ENCODE measurements around the gene PECR. TPM values are rescaled to one million over a fixed set of nuclear protein-coding genes. Genes with fewer than 3 reads are reported as not detected.

The PECR gene
- total and polyA plus RNA-seq, 2 of the 13 experiments (the other 11 are each of a cell fraction or from before 2014, with no cell fraction given) = 151 to 153 TPM

- TF ChIP-seq, protein P1, sequence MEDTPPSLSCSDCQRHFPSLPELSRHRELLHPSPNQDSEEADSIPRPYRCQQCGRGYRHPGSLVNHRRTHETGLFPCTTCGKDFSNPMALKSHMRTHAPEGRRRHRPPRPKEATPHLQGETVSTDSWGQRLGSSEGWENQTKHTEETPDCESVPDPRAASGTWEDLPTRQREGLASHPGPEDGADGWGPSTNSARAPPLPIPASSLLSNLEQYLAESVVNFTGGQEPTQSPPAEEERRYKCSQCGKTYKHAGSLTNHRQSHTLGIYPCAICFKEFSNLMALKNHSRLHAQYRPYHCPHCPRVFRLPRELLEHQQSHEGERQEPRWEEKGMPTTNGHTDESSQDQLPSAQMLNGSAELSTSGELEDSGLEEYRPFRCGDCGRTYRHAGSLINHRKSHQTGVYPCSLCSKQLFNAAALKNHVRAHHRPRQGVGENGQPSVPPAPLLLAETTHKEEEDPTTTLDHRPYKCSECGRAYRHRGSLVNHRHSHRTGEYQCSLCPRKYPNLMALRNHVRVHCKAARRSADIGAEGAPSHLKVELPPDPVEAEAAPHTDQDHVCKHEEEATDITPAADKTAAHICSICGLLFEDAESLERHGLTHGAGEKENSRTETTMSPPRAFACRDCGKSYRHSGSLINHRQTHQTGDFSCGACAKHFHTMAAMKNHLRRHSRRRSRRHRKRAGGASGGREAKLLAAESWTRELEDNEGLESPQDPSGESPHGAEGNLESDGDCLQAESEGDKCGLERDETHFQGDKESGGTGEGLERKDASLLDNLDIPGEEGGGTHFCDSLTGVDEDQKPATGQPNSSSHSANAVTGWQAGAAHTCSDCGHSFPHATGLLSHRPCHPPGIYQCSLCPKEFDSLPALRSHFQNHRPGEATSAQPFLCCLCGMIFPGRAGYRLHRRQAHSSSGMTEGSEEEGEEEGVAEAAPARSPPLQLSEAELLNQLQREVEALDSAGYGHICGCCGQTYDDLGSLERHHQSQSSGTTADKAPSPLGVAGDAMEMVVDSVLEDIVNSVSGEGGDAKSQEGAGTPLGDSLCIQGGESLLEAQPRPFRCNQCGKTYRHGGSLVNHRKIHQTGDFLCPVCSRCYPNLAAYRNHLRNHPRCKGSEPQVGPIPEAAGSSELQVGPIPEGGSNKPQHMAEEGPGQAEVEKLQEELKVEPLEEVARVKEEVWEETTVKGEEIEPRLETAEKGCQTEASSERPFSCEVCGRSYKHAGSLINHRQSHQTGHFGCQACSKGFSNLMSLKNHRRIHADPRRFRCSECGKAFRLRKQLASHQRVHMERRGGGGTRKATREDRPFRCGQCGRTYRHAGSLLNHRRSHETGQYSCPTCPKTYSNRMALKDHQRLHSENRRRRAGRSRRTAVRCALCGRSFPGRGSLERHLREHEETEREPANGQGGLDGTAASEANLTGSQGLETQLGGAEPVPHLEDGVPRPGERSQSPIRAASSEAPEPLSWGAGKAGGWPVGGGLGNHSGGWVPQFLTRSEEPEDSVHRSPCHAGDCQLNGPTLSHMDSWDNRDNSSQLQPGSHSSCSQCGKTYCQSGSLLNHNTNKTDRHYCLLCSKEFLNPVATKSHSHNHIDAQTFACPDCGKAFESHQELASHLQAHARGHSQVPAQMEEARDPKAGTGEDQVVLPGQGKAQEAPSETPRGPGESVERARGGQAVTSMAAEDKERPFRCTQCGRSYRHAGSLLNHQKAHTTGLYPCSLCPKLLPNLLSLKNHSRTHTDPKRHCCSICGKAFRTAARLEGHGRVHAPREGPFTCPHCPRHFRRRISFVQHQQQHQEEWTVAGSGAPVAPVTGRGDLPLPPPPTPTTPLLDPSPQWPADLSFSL (CRISPR knock-in tag; IDR thresholded peaks at IDR 0.05) = no peak
- TF ChIP-seq TFE3 (CRISPR knock-in tag; IDR thresholded peaks at IDR 0.05) (0 out of 2 replicates have a peak, but pooled peaks have one; percentile 14), KDM4B (CRISPR knock-in tag; IDR thresholded peaks at IDR 0.05) (no peak), SP5 (CRISPR knock-in tag; IDR thresholded peaks at IDR 0.05; ENCODE audit: borderline replicate concordance, low read depth) (no peak), HNF4G (IDR thresholded peaks at IDR 0.05; ENCODE audit: borderline replicate concordance, low read depth, low read length) (no peak), HNF4G (CRISPR knock-in tag; IDR thresholded peaks at IDR 0.05; ENCODE audit: borderline replicate concordance, low read depth) (0 out of 2 replicates have a peak, but pooled peaks have one; percentile 11), THAP8 (CRISPR knock-in tag; IDR thresholded peaks at IDR 0.05; ENCODE audit: borderline replicate concordance) (0 out of 2 replicates have a peak, but pooled peaks have one; percentile 13), SP4 (CRISPR knock-in tag; IDR thresholded peaks at IDR 0.05) (no peak), IKZF4 (CRISPR knock-in tag; IDR thresholded peaks at IDR 0.05; ENCODE audit: borderline replicate concordance, low read depth, not compliant biosample characterization) (no peak), KDM2A (CRISPR knock-in tag; IDR thresholded peaks at IDR 0.05; ENCODE audit: borderline replicate concordance, low read depth) (no peak)
- TF ChIP-seq, protein P2, sequence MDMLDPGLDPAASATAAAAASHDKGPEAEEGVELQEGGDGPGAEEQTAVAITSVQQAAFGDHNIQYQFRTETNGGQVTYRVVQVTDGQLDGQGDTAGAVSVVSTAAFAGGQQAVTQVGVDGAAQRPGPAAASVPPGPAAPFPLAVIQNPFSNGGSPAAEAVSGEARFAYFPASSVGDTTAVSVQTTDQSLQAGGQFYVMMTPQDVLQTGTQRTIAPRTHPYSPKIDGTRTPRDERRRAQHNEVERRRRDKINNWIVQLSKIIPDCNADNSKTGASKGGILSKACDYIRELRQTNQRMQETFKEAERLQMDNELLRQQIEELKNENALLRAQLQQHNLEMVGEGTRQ (IDR thresholded peaks at IDR 0.05; ENCODE audit: low read depth, low read length) = no peak
- TF ChIP-seq, protein P2 (CRISPR knock-in tag; IDR thresholded peaks at IDR 0.05; ENCODE audit: borderline replicate concordance) = 0 out of 2 replicates have a peak, but pooled peaks have one; percentile 13
- TF ChIP-seq, protein P3, sequence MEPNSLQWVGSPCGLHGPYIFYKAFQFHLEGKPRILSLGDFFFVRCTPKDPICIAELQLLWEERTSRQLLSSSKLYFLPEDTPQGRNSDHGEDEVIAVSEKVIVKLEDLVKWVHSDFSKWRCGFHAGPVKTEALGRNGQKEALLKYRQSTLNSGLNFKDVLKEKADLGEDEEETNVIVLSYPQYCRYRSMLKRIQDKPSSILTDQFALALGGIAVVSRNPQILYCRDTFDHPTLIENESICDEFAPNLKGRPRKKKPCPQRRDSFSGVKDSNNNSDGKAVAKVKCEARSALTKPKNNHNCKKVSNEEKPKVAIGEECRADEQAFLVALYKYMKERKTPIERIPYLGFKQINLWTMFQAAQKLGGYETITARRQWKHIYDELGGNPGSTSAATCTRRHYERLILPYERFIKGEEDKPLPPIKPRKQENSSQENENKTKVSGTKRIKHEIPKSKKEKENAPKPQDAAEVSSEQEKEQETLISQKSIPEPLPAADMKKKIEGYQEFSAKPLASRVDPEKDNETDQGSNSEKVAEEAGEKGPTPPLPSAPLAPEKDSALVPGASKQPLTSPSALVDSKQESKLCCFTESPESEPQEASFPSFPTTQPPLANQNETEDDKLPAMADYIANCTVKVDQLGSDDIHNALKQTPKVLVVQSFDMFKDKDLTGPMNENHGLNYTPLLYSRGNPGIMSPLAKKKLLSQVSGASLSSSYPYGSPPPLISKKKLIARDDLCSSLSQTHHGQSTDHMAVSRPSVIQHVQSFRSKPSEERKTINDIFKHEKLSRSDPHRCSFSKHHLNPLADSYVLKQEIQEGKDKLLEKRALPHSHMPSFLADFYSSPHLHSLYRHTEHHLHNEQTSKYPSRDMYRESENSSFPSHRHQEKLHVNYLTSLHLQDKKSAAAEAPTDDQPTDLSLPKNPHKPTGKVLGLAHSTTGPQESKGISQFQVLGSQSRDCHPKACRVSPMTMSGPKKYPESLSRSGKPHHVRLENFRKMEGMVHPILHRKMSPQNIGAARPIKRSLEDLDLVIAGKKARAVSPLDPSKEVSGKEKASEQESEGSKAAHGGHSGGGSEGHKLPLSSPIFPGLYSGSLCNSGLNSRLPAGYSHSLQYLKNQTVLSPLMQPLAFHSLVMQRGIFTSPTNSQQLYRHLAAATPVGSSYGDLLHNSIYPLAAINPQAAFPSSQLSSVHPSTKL (CRISPR knock-in tag; IDR thresholded peaks at IDR 0.05) = no peak
Measured at GRCh38 chr2:216108310-216108966, 26.8 kb upstream of the PECR start (continued).
